Measurements from ENCODE around the gene SVIL.

GRCh38 chr10:29434111-29434510, 200.7 kb downstream of the SVIL start:
- TF ChIP-seq, protein P1, sequence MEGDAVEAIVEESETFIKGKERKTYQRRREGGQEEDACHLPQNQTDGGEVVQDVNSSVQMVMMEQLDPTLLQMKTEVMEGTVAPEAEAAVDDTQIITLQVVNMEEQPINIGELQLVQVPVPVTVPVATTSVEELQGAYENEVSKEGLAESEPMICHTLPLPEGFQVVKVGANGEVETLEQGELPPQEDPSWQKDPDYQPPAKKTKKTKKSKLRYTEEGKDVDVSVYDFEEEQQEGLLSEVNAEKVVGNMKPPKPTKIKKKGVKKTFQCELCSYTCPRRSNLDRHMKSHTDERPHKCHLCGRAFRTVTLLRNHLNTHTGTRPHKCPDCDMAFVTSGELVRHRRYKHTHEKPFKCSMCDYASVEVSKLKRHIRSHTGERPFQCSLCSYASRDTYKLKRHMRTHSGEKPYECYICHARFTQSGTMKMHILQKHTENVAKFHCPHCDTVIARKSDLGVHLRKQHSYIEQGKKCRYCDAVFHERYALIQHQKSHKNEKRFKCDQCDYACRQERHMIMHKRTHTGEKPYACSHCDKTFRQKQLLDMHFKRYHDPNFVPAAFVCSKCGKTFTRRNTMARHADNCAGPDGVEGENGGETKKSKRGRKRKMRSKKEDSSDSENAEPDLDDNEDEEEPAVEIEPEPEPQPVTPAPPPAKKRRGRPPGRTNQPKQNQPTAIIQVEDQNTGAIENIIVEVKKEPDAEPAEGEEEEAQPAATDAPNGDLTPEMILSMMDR (optimal IDR thresholded peaks at IDR 0.05 in 1 of 3, IDR thresholded peaks at IDR 0.05 in 1 of 3, conservative IDR thresholded peaks at IDR 0.05 in 1 of 3; ENCODE audit: extremely low read depth in 1 of 3, insufficient read depth in 2 of 3, low read length in 3 of 3): no peak
- no peak for TF ChIP-seq EZH2 (IDR thresholded peaks at IDR 0.05; ENCODE audit: low read length)

All from keratinocyte (primary cell).